Liver (tissue), 9 donors: ENCODE results near the gene PLTP. TPM values are rescaled to one million over a fixed set of nuclear protein-coding genes. Genes with fewer than 3 reads are reported as not detected.

Experiments used
- DNase-seq: peaks from one replicate; pipeline ENCODE4 v3.0.0-alpha.2; 2017; ENCODE audit warnings: low spot score
- H3K27ac ChIP-seq, 2 donors: one replicate each; pipeline ENCODE4 v1.7.0; 2013; ENCODE audit warnings: inconsistent platforms in 2 of 2, low read length in 2 of 2, control low read depth in 1 of 2, low read depth in 1 of 2, mild to moderate bottlenecking in 1 of 2
- H3K27me3 ChIP-seq, 4 donors: one replicate each; pipeline versions ENCODE4 v1.6.1 to v1.7.0; 2013; ENCODE audit warnings: low read length in 3 of 4, inconsistent platforms in 1 of 4, mild to moderate bottlenecking in 1 of 4, moderate library complexity in 1 of 4; ENCODE audit not compliant: control insufficient read depth in 4 of 4, insufficient read depth in 4 of 4
- H3K36me3 ChIP-seq, 4 donors: one replicate each; pipeline versions ENCODE4 v1.6.1 to v1.7.0; 2013; ENCODE audit warnings: low read length in 3 of 4, mild to moderate bottlenecking in 3 of 4, low read depth in 1 of 4, moderate library complexity in 1 of 4; ENCODE audit not compliant: control insufficient read depth in 4 of 4, insufficient read depth in 3 of 4
- H3K4me1 ChIP-seq, 4 donors: one replicate each; pipeline versions ENCODE4 v1.6.1 to v1.7.0; 2013; ENCODE audit warnings: low read length in 3 of 4, mild to moderate bottlenecking in 3 of 4, moderate library complexity in 1 of 4; ENCODE audit not compliant: control insufficient read depth in 4 of 4, insufficient read depth in 4 of 4
- H3K4me3 ChIP-seq, 3 donors: one replicate each; pipeline versions ENCODE4 v1.6.1 to v1.7.0; 2013; ENCODE audit warnings: low read length in 3 of 3, control low read depth in 1 of 3, low read depth in 1 of 3, mild to moderate bottlenecking in 1 of 3
- H3K9ac ChIP-seq, 2 donors: one replicate each; pipeline ENCODE4 v1.7.0; 2013; ENCODE audit warnings: low read length in 2 of 2, mild to moderate bottlenecking in 2 of 2, moderate library complexity in 2 of 2, control low read depth in 1 of 2, low read depth in 1 of 2
- H3K9me3 ChIP-seq, 4 donors: one replicate each; pipeline versions ENCODE4 v1.6.1 to v1.7.0; 2013; ENCODE audit warnings: low read length in 3 of 4; ENCODE audit not compliant: control insufficient read depth in 4 of 4
- ATF3 ChIP-seq: IDR thresholded peaks from 2 replicates; pipeline ENCODE4 v1.6.1; 2016; ENCODE audit warnings: antibody characterized with exemption
- EGR1 ChIP-seq, 2 donors: IDR thresholded peaks; 2 replicates each; pipeline ENCODE4 v1.6.1; 2016 to 2018; ENCODE audit warnings: antibody characterized with exemption in 2 of 2, low read depth in 2 of 2
- FOXA1 ChIP-seq: IDR thresholded peaks from 2 replicates; pipeline ENCODE4 v1.6.1; 2016; ENCODE audit warnings: antibody characterized with exemption
- FOXA2 ChIP-seq: IDR thresholded peaks from 2 replicates; pipeline ENCODE4 v1.6.1; 2016; ENCODE audit warnings: antibody characterized with exemption
- GABPA ChIP-seq, 2 donors: IDR thresholded peaks in 1 of 2; conservative IDR thresholded peaks in 1 of 2; 2 replicates each; pipeline ENCODE4 v1.6.1; 2016; ENCODE audit warnings: antibody characterized with exemption in 2 of 2, mild to moderate bottlenecking in 1 of 2, moderate library complexity in 1 of 2
- HNF4A ChIP-seq, 2 donors: conservative IDR thresholded peaks; 2 replicates each; pipeline ENCODE4 v1.6.1; 2016; ENCODE audit warnings: antibody characterized with exemption in 2 of 2, mild to moderate bottlenecking in 2 of 2
- HNF4G ChIP-seq: IDR thresholded peaks from 2 replicates; pipeline ENCODE4 v1.6.1; 2016; ENCODE audit warnings: antibody characterized with exemption
- JUND ChIP-seq, 2 donors: IDR thresholded peaks; 2 replicates each; pipeline ENCODE4 v1.6.1; 2016; ENCODE audit warnings: antibody characterized with exemption in 2 of 2
- MAX ChIP-seq: IDR thresholded peaks from 2 replicates; pipeline ENCODE4 v1.6.1; 2016; ENCODE audit warnings: antibody characterized with exemption
- NR2F2 ChIP-seq: IDR thresholded peaks from 2 replicates; pipeline ENCODE4 v1.6.1; 2016; ENCODE audit warnings: antibody characterized with exemption
- RAD21 ChIP-seq, 2 donors: IDR thresholded peaks; 2 replicates each; pipeline ENCODE4 v1.6.1; 2016; ENCODE audit warnings: antibody characterized with exemption in 2 of 2, mild to moderate bottlenecking in 2 of 2
- RXRA ChIP-seq, 2 donors: IDR thresholded peaks; 2 replicates each; pipeline ENCODE4 v1.6.1; 2017 to 2018; ENCODE audit warnings: antibody characterized with exemption in 2 of 2, mild to moderate bottlenecking in 1 of 2
- SP1 ChIP-seq: IDR thresholded peaks from 2 replicates; pipeline ENCODE4 v1.6.1; 2018; ENCODE audit warnings: antibody characterized with exemption, mild to moderate bottlenecking
- TAF1 ChIP-seq: conservative IDR thresholded peaks from 2 replicates; pipeline ENCODE4 v1.6.1; 2016; ENCODE audit warnings: antibody characterized with exemption, mild to moderate bottlenecking
- YY1 ChIP-seq: IDR thresholded peaks from 2 replicates; pipeline ENCODE4 v1.6.1; 2016; ENCODE audit warnings: antibody characterized with exemption, mild to moderate bottlenecking
- WGBS: extraction: QIAGEN DNeasy Blood & Tissue Kit; methylation state at CpG from one replicate; pipeline ENCODE4 v1.1.7; 2013; 5-methylcytosine and 5-hydroxymethylcytosine counted together
- polyA plus RNA-seq, 2 donors: library from polyadenylated mRNA; stranded (reverse) in 1 of 2; unstranded in 1 of 2; fragments of 200-250 nt in 1 of 2; fragments of >200 nt in 1 of 2; fragmentation: Nextera tagmentation in 1 of 2; extraction: Ambion mirVana in 1 of 2; gene quantifications; one replicate each; pipeline versions ENCODE4 v1.2.1 to v1.2.3, GENCODE V29; 2013 to 2015
- total RNA-seq, 2 donors: library from RNA; depleted of rRNA; stranded (reverse); fragments of >200 nt; gene quantifications; one replicate each; pipeline ENCODE4 v1.2.3, GENCODE V29; 2014
- TF ChIP-seq, protein P1 (sequence below): IDR thresholded peaks from 2 replicates; pipeline ENCODE4 v1.6.1; 2016; ENCODE audit warnings: antibody characterized with exemption
- TF ChIP-seq, protein P2 (sequence below): fragments of 150-350 bp; IDR thresholded peaks from 2 replicates; pipeline ENCODE4 v1.5.1; 2017; ENCODE audit warnings: improper control_type of control experiment, low read depth, low read length; ENCODE audit not compliant: missing input control
- TF ChIP-seq, protein P3 (sequence below): IDR thresholded peaks from 2 replicates; pipeline ENCODE4 v1.6.1; 2016; ENCODE audit warnings: antibody characterized with exemption, mild to moderate bottlenecking
- donor health status: healthy.
- donor health status: healthy.
- donor health status: healthy.
- donor health status: healthy.
- donor health status: healthy.

PLTP gene
- total and polyA plus RNA-seq, 4 donors, result 22.5 to 69.5 (median 60.7) TPM

- Histone ChIP-seq H3K4me1 (peaks cover 8 to 22% (median 14%) of the 10 kb centered on the region in 4 donors), H3K4me3 (no peak overlapping the region), H3K9me3 (no peaks in the 10 kb centered on the region), H3K36me3 (peaks cover 3 to 17% (median 10%) of the 10 kb centered on the region in 4 donors), H3K9ac (no peak overlapping the region), H3K27ac (no peak overlapping the region), H3K27me3 (no peaks in the 10 kb centered on the region)
- WGBS, result 98% methylated on average over 6 of the region's 6 CpGs
- no peak for DNase-seq
- TF ChIP-seq GABPA (IDR thresholded peaks at IDR 0.05 in 1 of 2, conservative IDR thresholded peaks at IDR 0.05 in 1 of 2) (no peak), RXRA (IDR thresholded peaks at IDR 0.05) (no peak), HNF4G (no peak), NR2F2 (no peak), MAX (no peak), HNF4A (conservative IDR thresholded peaks at IDR 0.05) (no peak), FOXA2 (no peak), EGR1 (IDR thresholded peaks at IDR 0.05; ENCODE audit: low read depth in 2 of 2) (no peak), YY1 (no peak), JUND (IDR thresholded peaks at IDR 0.05) (no peak), FOXA1 (no peak), SP1 (no peak), ATF3 (no peak), TAF1 (no peak), RAD21 (IDR thresholded peaks at IDR 0.05) (no peak)
- TF ChIP-seq, protein P1, sequence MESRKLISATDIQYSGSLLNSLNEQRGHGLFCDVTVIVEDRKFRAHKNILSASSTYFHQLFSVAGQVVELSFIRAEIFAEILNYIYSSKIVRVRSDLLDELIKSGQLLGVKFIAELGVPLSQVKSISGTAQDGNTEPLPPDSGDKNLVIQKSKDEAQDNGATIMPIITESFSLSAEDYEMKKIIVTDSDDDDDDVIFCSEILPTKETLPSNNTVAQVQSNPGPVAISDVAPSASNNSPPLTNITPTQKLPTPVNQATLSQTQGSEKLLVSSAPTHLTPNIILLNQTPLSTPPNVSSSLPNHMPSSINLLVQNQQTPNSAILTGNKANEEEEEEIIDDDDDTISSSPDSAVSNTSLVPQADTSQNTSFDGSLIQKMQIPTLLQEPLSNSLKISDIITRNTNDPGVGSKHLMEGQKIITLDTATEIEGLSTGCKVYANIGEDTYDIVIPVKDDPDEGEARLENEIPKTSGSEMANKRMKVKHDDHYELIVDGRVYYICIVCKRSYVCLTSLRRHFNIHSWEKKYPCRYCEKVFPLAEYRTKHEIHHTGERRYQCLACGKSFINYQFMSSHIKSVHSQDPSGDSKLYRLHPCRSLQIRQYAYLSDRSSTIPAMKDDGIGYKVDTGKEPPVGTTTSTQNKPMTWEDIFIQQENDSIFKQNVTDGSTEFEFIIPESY, result no peak
- TF ChIP-seq, protein P2, sequence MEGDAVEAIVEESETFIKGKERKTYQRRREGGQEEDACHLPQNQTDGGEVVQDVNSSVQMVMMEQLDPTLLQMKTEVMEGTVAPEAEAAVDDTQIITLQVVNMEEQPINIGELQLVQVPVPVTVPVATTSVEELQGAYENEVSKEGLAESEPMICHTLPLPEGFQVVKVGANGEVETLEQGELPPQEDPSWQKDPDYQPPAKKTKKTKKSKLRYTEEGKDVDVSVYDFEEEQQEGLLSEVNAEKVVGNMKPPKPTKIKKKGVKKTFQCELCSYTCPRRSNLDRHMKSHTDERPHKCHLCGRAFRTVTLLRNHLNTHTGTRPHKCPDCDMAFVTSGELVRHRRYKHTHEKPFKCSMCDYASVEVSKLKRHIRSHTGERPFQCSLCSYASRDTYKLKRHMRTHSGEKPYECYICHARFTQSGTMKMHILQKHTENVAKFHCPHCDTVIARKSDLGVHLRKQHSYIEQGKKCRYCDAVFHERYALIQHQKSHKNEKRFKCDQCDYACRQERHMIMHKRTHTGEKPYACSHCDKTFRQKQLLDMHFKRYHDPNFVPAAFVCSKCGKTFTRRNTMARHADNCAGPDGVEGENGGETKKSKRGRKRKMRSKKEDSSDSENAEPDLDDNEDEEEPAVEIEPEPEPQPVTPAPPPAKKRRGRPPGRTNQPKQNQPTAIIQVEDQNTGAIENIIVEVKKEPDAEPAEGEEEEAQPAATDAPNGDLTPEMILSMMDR, result no peak
- TF ChIP-seq, protein P3, sequence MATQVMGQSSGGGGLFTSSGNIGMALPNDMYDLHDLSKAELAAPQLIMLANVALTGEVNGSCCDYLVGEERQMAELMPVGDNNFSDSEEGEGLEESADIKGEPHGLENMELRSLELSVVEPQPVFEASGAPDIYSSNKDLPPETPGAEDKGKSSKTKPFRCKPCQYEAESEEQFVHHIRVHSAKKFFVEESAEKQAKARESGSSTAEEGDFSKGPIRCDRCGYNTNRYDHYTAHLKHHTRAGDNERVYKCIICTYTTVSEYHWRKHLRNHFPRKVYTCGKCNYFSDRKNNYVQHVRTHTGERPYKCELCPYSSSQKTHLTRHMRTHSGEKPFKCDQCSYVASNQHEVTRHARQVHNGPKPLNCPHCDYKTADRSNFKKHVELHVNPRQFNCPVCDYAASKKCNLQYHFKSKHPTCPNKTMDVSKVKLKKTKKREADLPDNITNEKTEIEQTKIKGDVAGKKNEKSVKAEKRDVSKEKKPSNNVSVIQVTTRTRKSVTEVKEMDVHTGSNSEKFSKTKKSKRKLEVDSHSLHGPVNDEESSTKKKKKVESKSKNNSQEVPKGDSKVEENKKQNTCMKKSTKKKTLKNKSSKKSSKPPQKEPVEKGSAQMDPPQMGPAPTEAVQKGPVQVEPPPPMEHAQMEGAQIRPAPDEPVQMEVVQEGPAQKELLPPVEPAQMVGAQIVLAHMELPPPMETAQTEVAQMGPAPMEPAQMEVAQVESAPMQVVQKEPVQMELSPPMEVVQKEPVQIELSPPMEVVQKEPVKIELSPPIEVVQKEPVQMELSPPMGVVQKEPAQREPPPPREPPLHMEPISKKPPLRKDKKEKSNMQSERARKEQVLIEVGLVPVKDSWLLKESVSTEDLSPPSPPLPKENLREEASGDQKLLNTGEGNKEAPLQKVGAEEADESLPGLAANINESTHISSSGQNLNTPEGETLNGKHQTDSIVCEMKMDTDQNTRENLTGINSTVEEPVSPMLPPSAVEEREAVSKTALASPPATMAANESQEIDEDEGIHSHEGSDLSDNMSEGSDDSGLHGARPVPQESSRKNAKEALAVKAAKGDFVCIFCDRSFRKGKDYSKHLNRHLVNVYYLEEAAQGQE, result no peak
These were observed 59.6 kb downstream of the PLTP start for GRCh38 chr20:45852326-45852725.
